Cardiac muscle cell (in vitro differentiated cells and primary cell): ENCODE data around the gene DEPDC4. TPM values are rescaled to one million over a fixed set of nuclear protein-coding genes. Genes with fewer than 3 reads are reported as not detected.
A peak's percentile ranks its signal among the peaks of the same experiment; 100 is the strongest.

Experiments used
- DNase-seq, 2 donors: peaks; one replicate each; pipeline versions ENCODE4 v3.0.0 to v3.0.0-alpha.2; 2010 to 2017; ENCODE audit warnings: low read depth in 1 of 2, low spot score in 1 of 2
- H3K27ac ChIP-seq: fragments of 200-600 bp; sonication (generic); 2 replicates; pipeline ENCODE4 v1.5.1; 2016
- H3K27me3 ChIP-seq: fragments of 200-600 bp; sonication (generic); 2 replicates; pipeline ENCODE4 v1.6.0; 2016; ENCODE audit warnings: control low read depth
- H3K36me3 ChIP-seq: fragments of 200-600 bp; sonication (generic); 2 replicates; pipeline ENCODE4 v1.5.1; 2016; ENCODE audit warnings: control low read depth
- H3K4me1 ChIP-seq: fragments of 200-600 bp; sonication (generic); 2 replicates; pipeline ENCODE4 v1.8.1; 2017; ENCODE audit warnings: low read depth, mild to moderate bottlenecking, mixed run types
- H3K4me3 ChIP-seq: fragments of 200-600 bp; sonication (generic); 2 replicates; pipeline ENCODE4 v1.5.1; 2016; ENCODE audit warnings: mild to moderate bottlenecking
- H3K9me3 ChIP-seq: fragments of 200-600 bp; sonication (generic); 2 replicates; pipeline ENCODE4 v1.5.1; 2017; ENCODE audit warnings: low read depth, mild to moderate bottlenecking, control low read depth
- CTCF ChIP-seq: IDR thresholded peaks from 2 replicates; pipeline ENCODE4 v1.5.1; 2012; ENCODE audit warnings: low read depth, mild to moderate bottlenecking, low read length
- polyA plus RNA-seq: library from polyadenylated mRNA; unstranded; fragments of >200 nt; fragmentation: Nextera tagmentation; extraction: Ambion mirVana; gene quantifications from 2 replicates; pipeline ENCODE4 v1.2.1, GENCODE V29; 2016
- total RNA-seq: library from RNA; depleted of rRNA; stranded (reverse); fragments of >200 nt; gene quantifications from 2 replicates; pipeline ENCODE4 v1.2.3, GENCODE V29; 2016

Gene DEPDC4
- total and polyA plus RNA-seq, 2 experiments from 2014 or later = 1.5 to 5.4 TPM

- Histone ChIP-seq H3K4me3 (no peak overlapping the region), H3K27me3 (no peaks in the 10 kb centered on the region), H3K36me3 (no peaks in the 10 kb centered on the region), H3K27ac (no peak overlapping the region), H3K9me3 (no peaks in the 10 kb centered on the region), H3K4me1 (no peaks in the 10 kb centered on the region)
- TF ChIP-seq CTCF = no peak
- DNase-seq = peak in 1 of 2 donors; percentile 8
These were observed 12.0 kb downstream of the DEPDC4 start for GRCh38 chr12:100254876-100255275.

- TF ChIP-seq CTCF = no peak
- H3K4me3 ChIP-seq = no peak overlapping the region
- H3K36me3 ChIP-seq = no peaks in the 10 kb centered on the region
These were observed 13.4 kb downstream of the DEPDC4 start for GRCh38 chr12:100253437-100253836.

GRCh38 chr12:100251917-100252316 lies 15.0 kb downstream of the DEPDC4 start:
- H3K36me3 ChIP-seq = no peaks in the 10 kb centered on the region
- H3K27me3 ChIP-seq = no peaks in the 10 kb centered on the region
- no peak overlapping the region for H3K4me3 ChIP-seq
- no peaks in the 10 kb centered on the region for H3K9me3 ChIP-seq
- DNase-seq = no peak
- no peaks in the 10 kb centered on the region for H3K4me1 ChIP-seq
- TF ChIP-seq CTCF = no peak
- H3K27ac ChIP-seq = no peak overlapping the region

More at GRCh38 chr12:100253437-100253836, 13.4 kb downstream of the DEPDC4 start:
- Histone ChIP-seq H3K9me3 (no peaks in the 10 kb centered on the region), H3K27me3 (no peaks in the 10 kb centered on the region), H3K27ac (no peak overlapping the region), H3K4me1 (no peaks in the 10 kb centered on the region)
- DNase-seq = no peak

- H3K9me3 ChIP-seq = no peaks in the 10 kb centered on the region
- DNase-seq = no peak
- no peaks in the 10 kb centered on the region for H3K27me3 ChIP-seq
- H3K4me3 ChIP-seq = no peak overlapping the region
- no peaks in the 10 kb centered on the region for H3K36me3 ChIP-seq
- no peak overlapping the region for H3K27ac ChIP-seq
- H3K4me1 ChIP-seq = no peaks in the 10 kb centered on the region
- no peak for TF ChIP-seq CTCF
These were observed 16.9 kb downstream of the DEPDC4 start for GRCh38 chr12:100249941-100250340.

- no peaks in the 10 kb centered on the region for H3K9me3 ChIP-seq
- no peak overlapping the region for H3K4me3 ChIP-seq
- no peaks in the 10 kb centered on the region for H3K36me3 ChIP-seq
- no peak for TF ChIP-seq CTCF
- no peaks in the 10 kb centered on the region for H3K4me1 ChIP-seq
- DNase-seq = no peak
- H3K27ac ChIP-seq = no peak overlapping the region
- no peaks in the 10 kb centered on the region for H3K27me3 ChIP-seq
These were observed 18.0 kb downstream of the DEPDC4 start for GRCh38 chr12:100248886-100249285.

- DNase-seq = no peak
These were observed 19.1 kb downstream of the DEPDC4 start for GRCh38 chr12:100247765-100248164.

More at GRCh38 chr12:100247765-100248164, 19.1 kb downstream of the DEPDC4 start:
- Histone ChIP-seq H3K4me3 (no peak overlapping the region), H3K36me3 (no peaks in the 10 kb centered on the region), H3K27ac (no peak overlapping the region), H3K4me1 (no peaks in the 10 kb centered on the region), H3K9me3 (no peaks in the 10 kb centered on the region), H3K27me3 (no peaks in the 10 kb centered on the region)
- TF ChIP-seq CTCF = no peak
